CD4-positive, alpha-beta T cell treated with Interleukin-1 beta for 1 hour (primary cell): Measurements from ENCODE around the gene METAP1D.
"Not testable (repeated sequence)": the region's sequence is repeated elsewhere in the genome, so short reads cannot be mapped to it uniquely, and the experiment has no call there.

Source experiments
- DNase-seq, 2 donors: peaks; one replicate each; pipeline ENCODE4 v3.0.0-alpha.2; 2020 to 2022

The METAP1D gene

GRCh38 chr2:171999604-172000469, at the start of gene METAP1D:
METAP1D (plus strand) TSS chr2:171999953; CDS start chr2:171999970, 17 bp downstream.
- DNase-seq, result peak; percentile 87 to 88

GRCh38 chr2:171952276-171952675, 47.5 kb upstream of the METAP1D start:
- no peak for DNase-seq

GRCh38 chr2:171952748-171953147, 47.0 kb upstream of the METAP1D start:
- no peak for DNase-seq

- no peak for DNase-seq
Measured at GRCh38 chr2:171956135-171956825, 43.5 kb upstream of the METAP1D start.

- peak in 1 of 2 donors; percentile 8 for DNase-seq
Measured at GRCh38 chr2:171957061-171957460, 42.7 kb upstream of the METAP1D start.

GRCh38 chr2:171958475-171958874, 41.3 kb upstream of the METAP1D start:
- no peak for DNase-seq

- DNase-seq, result no peak
Measured at GRCh38 chr2:171959998-171960397, 39.8 kb upstream of the METAP1D start.

- no peak for DNase-seq
Measured at GRCh38 chr2:171960570-171960969, 39.2 kb upstream of the METAP1D start.

- peak in 1 of 2 donors; percentile 5 for DNase-seq
Measured at GRCh38 chr2:171963198-171963597, 36.6 kb upstream of the METAP1D start.

GRCh38 chr2:171964308-171964707, 35.4 kb upstream of the METAP1D start:
- DNase-seq, result no peak

GRCh38 chr2:171965238-171965637, 34.5 kb upstream of the METAP1D start:
- DNase-seq, result no peak

- DNase-seq, result peak in 1 of 2 donors; percentile 3
Measured at GRCh38 chr2:171965661-171966060, 34.1 kb upstream of the METAP1D start.

- no peak for DNase-seq
Measured at GRCh38 chr2:171966235-171966634, 33.5 kb upstream of the METAP1D start.

GRCh38 chr2:171966688-171967087, 33.1 kb upstream of the METAP1D start:
- DNase-seq, result no peak

GRCh38 chr2:171968509-171968908, 31.2 kb upstream of the METAP1D start:
- DNase-seq, result no peak

GRCh38 chr2:171972329-171972982, 27.3 kb upstream of the METAP1D start:
- DNase-seq, result no peak

- DNase-seq, result no peak
Measured at GRCh38 chr2:171979103-171979502, 20.6 kb upstream of the METAP1D start.

- DNase-seq, result not testable (repeated sequence)
Measured at GRCh38 chr2:171983924-171984323, 15.8 kb upstream of the METAP1D start.

GRCh38 chr2:171985076-171985475, 14.7 kb upstream of the METAP1D start:
- no peak for DNase-seq

GRCh38 chr2:171986778-171987177, 13.0 kb upstream of the METAP1D start:
- no peak for DNase-seq

- no peak for DNase-seq
Measured at GRCh38 chr2:171991027-171991426, 8.7 kb upstream of the METAP1D start.

GRCh38 chr2:171995586-171995985, 4.2 kb upstream of the METAP1D start:
- no peak for DNase-seq

GRCh38 chr2:171996021-171996420, 3.7 kb upstream of the METAP1D start:
- no peak for DNase-seq

- not testable (repeated sequence) for DNase-seq
Measured at GRCh38 chr2:171997031-171997430, 2.7 kb upstream of the METAP1D start.
